ENCODE data around the gene TMBIM1.
"Not testable (repeated sequence)": the region's sequence is repeated elsewhere in the genome, so short reads cannot be mapped to it uniquely, and the experiment has no call there.

Gene TMBIM1

DNA sequence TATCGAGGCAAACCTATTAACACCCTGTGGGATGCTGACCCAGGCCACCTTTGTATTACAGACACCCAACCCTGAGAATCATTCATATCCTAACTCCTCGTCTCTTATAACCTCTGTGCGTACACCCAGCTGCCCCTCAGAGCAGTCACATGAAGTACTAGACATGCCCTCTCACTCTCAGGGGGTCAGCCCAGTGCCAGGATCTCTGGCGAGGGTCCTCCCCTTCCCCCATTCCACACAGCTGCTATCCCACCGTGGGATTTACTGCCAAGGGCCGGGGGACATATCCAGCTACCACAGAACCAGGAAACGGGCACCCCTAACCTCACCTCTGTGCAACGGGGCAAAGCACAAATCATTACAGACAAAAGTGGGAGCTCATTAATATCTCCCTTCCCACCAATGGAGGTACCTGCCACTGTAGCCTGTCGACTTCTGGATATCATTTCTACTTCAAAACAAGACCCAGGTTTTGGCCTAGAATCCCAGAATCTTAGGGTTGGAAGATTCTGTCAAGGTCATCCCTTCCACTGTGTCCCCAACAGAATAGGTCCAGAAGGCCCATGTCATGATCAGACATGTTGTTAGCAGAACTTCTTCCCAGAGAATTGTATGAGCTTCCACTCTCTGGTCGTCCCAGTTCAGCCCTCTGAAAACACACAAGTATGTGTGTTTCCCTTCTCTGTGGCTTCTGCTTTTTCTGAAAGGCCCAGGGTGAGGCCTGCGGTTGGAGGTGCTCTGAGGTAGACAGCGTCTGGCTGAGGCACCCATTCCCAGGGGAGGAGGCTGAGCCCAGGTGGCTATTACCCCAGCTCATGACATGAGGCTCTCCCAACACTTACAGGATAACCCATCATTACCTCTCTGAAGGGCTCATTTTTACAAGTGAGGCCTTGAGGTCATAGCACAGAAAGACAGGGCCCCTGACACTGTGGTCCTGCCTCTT, 1.7 kb downstream of the TMBIM1 start:
- peak; percentile 47 to 61 for DNase-seq

DNA sequence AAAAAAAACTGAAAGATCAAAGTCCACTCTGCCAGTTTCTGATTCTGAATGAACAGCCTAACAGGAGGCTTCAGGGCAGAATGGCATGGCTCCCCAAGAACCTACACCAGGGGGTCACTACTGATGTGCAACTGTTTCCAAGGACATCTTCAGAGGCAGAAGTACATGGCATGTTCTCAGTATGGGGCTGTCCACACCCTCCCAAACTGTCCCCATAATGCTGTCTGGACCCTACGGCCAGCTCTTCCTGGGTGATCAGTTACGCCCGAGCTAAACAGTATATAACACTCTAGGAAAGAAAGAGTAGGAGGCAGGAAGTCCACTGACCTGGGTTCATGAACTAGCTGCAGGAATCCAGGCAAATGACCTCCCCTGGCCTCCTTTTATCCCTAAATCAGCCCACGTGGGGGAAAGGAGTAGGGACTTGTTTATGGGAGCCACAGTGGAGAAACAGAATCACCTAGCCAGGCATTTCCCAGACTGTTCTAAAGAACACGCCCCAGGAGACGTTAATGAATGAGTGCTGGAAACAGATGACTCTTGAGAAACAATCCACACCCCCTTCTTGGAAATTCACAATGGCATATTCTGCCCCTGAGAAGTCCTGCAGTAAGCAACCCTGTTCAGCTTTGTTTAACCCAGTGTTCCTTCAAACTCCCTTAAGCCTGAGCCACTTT, 2.5 kb downstream of the TMBIM1 start:
- no peak for DNase-seq

DNA sequence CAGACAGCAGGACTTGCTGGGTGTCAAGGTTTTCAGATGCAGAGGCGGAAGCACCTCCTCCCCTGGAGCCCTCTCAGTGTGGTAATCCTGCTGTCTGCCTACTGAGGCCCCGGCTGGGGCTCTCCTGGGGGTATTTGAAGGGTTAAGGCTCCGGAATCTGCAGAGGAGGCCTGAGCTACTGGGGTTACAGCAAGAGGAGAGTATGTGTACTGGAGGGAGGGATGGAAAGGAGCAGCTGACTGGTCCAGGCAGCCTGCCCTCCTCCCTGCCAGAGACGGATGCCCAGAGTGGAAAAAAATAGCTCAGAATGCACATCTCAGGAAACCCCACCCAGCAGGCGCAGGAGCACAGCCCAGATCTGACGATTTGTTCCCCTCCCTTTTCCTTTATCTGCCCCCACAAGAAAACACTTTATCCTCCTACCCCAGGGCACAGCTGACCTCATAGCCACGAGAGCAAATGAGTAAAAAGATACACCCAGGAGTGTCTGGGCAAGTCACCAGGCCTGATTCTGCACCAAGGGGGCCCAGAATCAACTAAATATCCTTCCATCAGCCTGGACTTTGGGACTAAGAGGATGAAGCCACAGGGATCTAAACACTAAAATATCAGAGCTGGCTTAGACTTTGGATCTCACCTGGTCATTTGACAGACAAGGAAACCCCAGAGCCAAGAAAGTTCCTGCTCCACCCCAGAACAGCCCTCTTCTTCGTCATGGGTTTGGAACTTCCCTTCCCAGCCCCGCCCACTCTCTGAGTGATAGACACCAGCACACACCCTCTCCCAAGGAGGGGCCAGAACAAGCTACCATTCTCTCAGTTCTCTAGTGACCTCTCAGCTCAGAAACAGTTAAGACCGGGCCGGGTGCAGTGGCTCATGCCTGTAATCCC, 5.5 kb downstream of the TMBIM1 start:
- peak; percentile 79 to 88 for DNase-seq

DNA sequence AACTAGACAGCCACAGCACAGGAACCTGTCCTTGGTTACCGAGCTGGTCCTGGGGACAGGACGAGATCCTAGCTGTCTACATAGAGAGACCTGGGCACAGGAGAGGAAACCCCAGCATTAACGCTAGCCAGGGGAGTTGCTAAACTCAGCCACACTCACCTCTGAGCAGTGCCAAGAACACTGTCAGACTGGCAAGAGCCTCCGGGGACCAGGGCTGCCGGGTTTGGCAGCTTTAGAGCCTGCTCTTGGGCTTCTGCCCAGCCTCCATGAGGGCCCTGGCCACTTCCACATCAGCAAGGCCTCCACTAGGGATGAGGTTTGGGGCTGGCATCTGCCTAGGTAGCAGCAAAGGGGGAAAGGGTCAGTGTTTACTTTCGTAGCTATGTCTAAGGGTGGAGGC, 6.7 kb downstream of the TMBIM1 start:
- no peak for DNase-seq

DNA sequence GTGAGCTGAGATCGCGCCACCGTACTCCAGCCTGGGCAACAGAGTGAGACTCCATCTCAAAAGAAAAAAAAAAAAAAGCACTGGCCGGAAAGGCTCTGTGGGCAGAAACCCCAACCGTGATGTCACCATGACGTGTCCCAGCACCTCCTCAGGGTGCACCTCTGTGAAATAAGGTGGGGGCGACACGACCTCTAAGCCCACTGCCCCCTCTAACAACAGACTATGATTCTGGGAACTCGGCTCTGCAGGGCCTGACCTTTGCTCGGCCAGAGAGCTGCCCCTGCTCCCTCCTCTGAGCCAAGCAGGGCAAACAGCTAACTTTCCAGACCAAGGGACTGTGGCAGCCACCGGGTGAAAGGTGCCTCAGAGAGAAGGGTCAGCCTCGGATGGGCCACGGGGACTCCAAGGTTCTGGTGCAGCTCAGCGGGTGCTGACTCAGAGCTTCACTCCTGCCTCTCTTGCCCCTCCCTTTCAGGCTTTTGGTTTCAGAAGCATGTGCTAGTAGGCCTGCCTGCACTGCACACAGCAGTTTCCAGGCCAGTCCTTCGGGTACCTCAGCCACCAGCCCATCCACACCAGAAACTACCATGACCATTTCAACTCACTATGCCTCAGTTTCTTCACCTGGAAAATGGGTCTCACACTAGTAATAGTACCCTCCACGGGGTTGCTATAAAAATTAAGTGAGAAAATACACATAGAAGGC, 8.0 kb downstream of the TMBIM1 start:
- peak; percentile 69 to 80 for DNase-seq

DNA sequence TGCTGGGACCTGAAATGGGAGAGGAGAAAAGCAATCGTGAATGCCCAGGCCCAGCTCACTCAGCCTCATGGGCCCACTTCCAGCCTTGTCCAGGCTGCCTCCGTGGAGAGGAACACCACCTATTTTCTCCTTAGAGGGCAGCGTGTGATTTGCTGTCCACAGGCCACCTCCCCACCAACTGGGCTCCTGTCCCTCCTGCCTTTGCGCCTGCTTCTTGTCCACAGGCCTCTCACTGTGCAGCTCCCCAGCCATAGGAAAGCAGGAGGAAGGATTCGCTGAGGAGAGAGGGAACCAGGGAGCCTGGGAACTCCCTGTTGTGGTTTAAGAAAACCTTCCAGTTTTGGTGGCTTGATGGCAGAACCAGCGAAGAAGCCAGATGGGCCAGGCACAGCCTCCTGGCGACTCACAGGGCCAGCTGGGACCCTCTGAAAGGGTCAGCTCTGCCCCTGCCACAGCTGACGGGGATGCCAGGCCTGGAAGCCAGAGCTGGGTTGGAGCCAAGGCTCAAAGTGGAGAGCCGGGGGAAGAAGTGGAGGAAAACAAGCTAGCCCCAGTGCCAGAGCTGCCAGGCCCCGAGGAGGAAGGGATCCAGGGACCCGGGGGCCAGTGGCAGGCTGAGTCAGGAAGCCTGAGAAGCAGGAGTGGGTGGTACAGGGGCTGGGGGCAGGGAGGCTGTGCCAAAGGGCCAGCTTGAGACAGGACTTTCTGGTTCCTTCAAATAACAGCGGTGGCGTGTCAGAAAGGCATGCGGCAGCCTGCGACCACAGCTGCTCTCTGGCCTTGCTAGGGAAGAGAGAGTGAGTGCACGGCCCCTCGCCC, 9.9 kb downstream of the TMBIM1 start:
- no peak for DNase-seq

DNA sequence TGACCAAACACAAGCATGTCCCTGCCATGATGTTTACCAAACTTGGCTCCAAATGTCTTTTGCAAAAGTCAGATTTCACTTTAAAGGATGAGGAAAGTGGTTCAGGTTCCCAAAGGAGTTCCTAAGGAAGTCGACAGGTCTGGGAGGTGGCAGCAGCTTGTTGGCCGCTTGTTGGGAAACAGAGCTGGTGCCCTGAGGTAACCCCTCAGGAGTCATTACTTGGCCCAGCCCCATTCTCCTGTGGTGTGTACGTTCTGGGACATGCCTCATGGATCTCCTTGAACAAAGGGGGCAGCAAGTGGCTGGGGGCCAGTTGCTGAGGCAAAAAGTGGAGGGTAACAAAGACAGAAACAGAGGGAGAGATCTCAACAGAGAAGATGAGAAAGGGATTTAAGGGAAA, 10.9 kb downstream of the TMBIM1 start:
- DNase-seq, result no peak

DNA sequence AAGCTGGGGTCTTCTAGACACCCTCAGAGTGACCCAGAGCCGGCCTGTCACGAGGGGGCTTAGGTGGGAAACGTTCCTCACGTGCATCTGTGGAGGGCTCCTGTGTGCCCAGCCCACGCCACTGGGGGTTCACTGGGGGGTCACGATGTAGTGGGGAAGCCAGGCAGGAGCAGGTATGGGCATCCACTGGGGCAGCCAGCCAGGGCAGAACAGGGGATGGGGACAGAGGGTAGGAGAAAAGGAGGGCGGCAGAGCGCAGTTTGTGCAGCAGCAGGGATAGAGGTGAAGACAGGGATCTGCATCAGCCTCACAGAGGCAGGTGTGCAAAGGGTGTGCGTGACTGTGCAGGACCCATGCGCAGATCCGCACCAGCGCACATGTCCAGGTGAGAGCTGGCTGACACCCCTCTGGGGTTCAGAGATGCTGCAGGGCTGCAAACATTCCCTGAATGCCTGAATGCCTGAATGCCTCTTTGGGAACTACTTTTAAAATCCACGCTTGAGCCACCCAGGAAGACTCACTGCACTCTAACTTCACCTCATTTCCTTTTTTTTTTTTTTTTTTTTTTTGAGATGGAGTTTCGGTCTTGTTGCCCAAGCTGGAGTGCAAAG, 11.9 kb downstream of the TMBIM1 start:
- no peak for DNase-seq

DNA sequence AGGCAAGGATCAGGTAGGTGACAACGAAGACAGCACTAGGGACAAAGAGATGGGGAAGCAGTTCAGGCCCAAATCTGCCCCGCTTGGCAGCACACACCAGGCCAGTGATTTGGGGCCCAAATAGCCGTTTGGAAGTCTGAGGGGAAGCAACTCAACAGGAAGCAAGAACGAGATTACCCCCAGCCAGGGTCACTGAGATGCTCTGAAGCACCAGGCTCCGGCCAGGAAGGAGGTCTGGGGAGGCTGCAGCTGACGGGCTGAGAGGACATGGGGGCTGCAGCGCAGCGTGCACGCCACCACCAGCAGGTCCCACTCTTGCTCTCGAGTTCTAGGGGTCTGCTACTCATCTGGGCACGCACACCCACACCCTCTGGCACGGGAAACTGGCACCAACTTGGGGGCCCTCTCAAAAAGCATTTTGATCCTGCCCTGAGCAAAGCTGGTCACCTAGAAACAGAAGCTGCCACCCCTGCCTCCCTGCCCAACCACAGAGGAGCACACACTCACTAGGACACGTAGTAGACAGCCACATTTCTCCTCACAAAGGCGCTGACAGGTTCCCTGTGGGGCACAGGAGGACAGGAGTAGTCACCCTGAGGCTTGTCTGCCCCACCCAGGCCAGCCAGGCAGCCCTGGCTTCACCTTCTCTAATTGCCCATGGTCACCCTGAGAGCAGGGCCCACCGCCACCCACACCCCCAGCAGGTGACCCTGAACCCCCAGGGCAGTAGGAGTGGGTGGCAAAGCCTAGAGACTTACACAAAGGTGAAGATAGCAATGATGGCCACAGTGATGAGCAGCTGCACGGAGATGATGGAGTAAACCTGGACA, 13.6 kb downstream of the TMBIM1 start:
- DNase-seq, result no peak

DNA sequence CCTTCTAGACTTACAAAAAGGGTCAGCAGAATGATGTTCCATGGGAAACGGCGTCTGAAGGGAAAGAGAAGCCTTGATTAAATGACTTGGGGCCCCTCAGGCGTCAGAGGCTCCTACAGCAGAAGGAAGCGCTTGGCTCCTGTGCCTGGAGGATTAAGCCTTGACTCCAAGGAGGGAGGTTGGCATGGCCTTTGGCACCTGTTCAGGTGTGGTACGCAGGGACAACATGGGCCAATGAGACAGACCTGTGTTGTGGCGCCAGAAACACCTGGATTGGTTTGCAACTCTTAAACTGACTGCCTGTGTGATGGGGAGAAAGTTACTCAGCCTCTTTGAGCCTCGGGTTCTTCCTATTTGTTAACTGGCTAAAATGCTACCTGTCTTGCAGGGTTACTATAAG, 14.4 kb downstream of the TMBIM1 start:
- DNase-seq, result no peak

DNA sequence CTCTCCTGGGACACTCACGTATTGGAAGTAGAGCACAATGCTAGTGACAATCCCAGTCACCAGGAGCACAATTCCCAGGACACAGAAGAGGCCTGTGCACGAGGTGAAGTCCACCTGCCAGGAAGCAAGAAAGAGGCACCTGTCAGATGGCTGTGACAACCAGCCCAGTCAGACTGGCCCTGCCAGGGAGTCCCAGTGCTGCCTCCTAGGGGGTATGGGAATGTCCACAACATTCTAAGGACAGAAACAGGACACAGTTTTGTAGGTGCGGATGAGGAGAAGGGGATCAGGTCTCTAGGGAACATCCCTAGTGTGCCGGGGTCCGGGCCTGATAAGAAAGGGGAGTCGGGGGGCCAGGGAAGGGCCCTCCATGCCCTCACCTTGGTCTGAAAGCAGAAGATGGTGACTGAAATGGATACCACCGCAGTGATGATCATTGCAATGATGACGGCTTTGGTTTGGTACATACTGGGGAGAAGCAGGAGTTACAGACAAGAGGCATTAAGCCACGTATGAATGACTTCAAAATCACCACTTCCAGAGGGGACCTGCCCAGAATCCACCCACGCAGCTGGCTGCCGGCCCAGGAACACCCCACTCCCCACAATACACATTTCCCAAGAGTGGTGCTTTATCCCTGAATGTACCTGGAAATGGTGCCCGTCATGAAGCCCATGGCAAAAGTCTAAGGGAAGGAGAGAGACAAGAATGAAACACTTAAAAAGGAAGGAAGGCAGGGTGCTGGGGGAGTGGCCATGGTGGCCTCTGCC, 15.1 kb downstream of the TMBIM1 start:
- DNase-seq, result no peak

DNA sequence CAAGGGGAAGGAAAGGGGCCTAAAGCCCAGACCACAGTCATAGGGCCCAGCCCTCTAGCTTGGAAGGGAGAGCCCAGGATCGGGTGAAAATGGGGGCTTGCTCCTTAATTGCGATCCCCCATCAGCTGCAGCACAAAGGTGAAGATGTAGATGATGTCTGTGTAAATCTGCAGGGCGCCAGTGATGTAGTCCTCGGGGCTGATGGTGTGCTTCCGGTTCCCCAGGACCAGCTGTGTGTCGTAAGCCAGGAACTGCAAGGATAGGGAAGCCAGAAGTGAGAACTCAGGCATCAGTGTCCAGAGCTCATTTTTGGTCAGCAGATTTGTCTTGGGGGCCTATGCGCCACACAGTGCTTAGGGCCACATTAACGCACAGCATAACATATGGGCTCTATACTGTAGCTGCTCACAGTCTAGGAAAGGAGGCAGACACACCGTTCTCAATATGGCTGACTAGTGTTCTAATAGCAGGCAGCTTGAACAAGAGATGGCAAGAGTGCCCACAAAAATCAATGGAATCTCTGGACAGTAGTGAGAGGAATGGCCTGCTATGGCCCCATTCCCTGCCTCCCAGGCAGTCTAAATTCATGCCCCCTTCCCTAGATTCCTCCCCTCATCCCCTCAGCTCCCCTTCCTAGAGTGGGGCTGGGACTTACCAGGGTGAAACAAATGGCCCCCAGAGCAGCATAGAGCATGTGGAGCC, 16.8 kb downstream of the TMBIM1 start:
- no peak for DNase-seq

DNA sequence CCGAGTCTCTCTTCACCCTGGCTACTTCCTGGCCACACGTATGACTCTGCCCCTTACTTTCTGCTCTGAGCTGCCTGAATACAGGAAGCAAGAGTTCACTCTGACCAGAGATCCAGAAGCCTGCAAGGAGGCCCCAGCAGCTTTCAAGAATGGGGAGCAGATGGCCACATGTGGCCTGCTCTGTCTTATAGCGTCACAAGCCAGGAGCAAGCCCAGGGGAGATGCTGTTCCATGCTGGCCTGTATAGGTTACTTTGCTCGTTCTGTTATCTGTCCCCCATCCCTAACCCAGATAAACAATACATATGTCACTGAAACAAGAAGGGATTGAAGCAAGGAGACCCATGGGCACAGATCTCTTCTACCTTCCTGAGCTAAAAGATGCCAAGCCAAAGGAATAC, 17.7 kb downstream of the TMBIM1 start:
- DNase-seq, result no peak

DNA sequence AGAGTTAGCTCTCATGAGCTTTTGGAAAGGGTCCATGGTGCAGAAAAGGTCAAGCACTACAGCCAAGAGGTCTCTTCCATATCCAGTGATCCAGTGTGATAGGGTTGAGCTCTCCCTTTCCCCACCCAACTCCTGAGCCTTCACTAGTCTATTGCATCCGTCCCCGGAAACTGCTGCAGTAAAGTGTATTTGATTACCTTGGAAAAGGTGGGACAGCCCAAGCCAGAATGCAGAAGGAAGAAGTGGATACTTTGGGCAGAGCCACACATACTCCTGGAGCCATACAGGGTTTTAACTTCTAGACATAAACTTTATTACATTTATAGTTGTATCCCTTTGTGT, 18.4 kb downstream of the TMBIM1 start:
- no peak for DNase-seq

DNA sequence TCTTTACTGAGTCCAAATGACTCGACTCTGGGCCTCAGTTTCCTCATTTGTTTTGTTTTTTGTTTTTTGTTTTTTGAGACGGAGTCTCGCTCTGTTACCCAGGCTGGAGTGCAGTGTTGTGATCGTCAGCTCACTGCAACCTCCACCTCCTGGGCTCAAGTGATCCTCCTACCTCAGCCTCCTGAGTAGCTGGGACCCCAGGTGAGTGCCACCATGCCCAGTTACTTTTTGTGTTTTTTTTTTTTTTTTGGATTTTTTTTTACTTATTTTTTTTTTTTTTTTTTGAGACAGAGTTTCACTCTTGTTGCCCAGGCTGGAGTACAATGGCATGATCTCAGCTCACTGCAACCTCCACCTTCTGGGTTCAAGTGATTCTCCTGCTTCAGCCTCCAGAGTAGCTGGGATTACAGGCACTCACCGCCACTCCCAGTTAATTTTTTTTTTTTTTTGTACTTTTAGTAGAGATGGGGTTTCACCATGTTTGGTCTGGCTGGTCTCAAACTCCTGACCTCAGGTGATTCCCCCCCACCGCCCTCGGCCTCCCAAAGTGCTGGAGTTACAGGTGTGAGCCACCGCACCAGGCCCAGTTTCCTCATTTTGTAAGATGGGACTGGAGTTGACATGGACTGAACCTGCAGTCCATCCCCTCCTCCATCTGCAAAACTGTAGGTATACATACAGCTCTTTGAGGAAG, 18.9 kb downstream of the TMBIM1 start:
- DNase-seq, result not testable (repeated sequence)

DNA sequence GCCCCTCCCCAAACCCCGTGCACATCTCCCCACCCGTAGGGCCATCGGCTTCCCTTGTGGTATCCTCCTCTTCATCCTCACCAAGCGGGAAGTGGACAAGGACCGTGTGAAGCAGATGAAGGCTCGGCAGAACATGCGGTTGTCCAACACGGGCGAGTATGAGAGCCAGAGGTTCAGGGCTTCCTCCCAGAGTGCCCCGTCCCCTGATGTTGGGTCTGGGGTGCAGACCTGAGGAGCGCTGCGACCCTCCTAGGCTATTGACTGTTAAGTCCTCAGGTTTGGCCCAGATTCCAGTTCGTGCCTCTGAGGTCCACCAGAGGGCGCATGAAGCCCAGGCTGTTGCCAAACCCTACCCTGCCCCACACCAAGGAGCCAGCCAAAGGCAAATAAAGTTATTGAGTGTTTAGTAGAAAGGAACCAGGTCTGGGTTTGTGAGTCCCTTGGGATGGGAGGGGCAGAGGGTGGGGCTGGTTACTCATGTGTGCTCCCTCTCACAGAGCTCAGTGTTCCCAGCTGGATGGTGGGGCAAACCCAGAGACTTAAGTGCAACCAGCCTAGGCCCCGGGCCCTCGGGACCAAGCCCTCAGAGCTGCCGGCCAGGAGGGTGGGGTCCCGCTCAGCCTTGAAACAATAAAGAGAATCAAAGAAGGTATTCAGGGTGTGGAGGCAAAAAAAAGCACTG, 19.6 kb downstream of the TMBIM1 start:
- peak; percentile 78 to 85 for DNase-seq

DNA sequence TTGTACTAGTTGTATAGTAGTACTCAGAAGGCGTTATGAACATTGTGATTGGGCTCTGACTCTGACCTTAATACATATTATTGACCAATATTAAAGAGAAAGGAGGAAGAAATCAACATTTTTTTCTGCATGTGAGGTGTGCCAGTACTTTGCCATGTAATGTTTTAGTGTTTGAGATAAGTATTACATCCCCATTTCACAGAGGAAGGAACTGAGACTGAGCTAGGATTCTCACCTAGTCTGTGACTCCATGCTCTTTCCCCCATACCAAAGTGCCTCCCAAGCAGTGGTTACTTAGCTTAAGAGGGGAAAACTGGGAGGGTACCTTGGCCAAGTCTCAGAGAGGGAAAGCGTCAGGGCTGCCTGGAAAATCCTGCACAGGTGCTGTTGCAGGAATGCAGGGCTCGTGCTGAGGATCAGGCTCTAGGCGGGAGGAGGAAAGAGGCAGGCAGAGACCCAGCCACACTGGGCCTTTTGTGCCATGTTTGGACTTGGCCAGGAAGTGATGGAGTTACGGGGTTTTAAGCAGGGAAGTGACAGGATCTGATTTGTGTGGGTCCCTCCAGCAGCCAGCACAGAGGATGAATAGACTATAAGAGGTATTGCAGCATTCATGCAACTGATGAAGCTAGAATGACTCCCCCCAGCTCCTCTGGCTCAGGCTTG, 20.3 kb downstream of the TMBIM1 start:
- DNase-seq, result no peak

All from activated CD4-positive, alpha-beta T cell treated with anti-CD3 and anti-CD28 coated beads, Interleukin-2, amount 50 U/mL, for 48 hours (primary cell).